IPS-NIHi11 (cell line): ENCODE data around the gene METTL16.

ENCODE experiments used
- DNase-seq: peaks from one replicate; pipeline ENCODE4 v3.0.0; 2012; ENCODE audit warnings: mixed read lengths, low spot score

METTL16 gene

DNA sequence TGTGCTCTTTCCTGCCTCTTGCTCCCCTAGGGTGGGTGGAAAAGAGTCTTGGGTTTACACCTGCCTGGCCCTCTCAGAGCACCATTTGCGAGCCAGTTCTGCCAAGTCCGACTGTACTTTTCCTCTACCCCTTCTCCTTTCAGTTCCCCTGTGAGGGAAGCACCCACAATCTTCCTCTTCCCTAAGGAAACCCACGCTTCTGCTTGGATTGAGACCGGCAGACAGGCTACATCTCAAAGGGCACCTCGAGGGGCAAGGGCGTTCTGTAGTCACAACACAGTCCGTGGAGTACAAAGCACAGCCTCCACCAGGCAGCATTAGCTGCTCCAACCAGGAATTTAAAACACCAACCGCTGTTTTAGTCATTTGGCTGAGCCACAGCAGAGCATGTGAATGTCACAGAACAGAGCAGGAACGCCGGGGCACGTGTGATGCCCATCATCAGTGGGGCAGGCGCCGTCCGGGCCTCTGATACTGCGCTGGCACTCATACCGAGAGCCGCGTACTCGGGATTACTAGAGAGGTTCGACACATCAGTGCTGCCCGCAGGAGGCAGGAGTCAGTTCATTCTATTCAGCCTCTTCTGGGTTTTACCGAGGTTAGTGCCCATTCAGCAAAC, 97.1 kb downstream of the METTL16 start:
- DNase-seq, result no peak

DNA sequence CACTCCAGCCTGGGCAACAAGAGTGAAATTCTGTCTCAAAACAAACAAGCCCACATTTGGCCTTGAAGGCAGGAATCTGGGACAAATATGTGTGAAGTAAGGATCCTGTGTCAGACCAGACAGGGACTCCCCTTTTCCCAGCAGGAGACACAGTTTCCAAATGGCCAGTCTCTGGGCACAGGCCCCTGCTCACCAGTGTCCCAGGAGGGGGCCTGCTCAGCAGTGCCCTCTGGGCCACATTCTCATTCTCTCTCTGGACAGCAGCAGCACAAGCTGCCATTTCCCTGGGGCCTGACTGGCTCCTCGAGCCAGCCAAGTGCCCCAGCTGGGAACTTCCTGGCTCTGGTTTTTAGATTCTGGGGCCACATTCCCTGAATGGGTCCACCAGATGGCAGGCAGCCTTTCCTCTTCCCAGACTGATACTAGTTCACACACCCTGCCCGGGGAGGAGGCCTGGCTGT, 99.1 kb downstream of the METTL16 start:
- peak; percentile 61 for DNase-seq

DNA sequence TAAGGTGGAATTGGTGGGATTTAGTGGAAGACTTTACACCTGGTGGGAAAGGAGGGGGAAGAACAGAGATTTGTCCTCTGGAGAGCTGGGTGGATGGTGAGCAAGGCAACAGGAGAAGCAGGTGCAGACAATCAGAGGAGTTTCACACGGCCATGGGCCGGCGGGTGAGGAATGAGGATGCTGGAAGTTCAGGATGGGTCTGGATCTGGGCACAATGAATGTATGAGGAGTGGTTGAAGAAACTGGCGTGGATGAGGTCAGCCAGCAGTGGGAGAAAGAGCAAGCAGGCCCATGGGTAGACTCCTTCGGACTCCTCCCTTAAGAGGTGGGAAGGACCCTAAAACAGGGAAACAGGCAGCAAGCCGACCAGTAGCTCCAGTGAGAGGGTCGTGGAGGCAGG, 100.7 kb downstream of the METTL16 start:
- DNase-seq, result no peak

DNA sequence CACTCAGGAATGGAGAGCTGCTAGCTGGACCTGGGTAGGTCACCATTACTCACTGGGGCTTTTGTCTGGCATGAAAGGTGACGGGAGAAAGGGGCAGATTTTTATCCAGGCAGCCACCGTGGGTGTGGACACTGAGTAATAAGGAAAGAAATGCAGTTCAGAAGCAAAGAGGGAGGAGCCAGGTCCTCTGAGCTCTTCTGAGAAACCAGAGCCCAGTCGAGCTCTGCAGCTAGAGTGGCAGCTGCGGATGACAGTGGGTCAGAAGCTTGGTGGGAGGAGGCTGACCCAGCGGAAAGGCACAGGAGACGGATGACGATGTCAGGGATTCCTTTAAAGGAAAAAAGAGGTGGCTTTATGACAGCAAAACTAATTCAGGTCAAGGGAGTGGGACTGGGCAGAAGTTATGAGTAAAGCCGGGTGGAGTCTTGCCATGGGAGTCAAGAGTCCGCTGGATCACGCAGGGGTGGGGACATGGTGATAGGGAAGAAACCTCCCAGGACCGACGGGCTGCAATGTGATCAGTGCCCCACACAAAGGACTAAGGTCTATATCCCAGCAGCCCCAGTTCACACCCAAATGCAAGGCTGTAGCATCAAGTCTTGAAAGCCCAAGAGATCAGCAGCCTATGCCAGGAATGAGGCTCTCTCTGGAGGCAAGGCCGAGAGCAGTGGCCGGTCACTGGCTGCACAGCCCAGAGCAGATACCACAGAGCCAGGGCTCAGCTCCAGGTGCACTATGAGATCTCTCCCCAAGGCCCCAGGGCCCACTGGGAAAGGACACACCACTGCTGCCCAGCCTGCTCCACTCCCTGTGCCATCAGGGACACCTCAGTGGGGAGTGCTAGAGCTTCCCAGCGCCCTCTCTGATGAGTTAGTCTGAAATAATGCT, 104.5 kb downstream of the METTL16 start:
- peak; percentile 23 for DNase-seq

DNA sequence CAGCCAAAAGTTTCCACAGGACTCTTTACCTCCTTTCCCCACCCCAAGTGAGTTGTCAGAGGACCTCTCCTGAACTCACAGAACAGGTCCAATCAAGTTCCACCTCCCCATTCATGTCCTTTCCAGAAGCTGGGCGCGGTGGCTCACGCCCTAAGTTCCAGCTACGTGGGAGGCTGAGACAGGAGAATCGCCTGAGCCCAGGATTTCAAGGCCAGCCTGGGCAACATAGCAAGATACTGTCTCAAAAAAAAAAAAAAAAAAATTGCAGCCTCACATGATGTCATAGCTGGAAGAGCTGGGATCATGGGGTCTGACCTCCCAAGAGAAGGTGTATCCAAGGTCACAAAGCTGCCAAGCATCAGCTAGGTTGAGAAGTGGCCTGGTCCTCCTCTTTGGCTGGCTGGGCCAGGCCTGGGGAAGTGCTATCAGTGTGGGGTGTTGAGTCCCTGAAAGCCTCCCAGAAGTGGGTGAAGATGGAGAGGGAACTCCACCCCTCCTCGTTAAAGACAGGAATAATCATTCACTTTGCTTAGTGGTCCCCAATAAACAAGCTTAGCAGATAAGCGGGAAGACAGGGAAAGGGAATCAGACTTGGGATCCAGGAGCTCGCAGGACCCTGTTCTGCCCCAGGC, 105.3 kb downstream of the METTL16 start:
- no peak for DNase-seq

DNA sequence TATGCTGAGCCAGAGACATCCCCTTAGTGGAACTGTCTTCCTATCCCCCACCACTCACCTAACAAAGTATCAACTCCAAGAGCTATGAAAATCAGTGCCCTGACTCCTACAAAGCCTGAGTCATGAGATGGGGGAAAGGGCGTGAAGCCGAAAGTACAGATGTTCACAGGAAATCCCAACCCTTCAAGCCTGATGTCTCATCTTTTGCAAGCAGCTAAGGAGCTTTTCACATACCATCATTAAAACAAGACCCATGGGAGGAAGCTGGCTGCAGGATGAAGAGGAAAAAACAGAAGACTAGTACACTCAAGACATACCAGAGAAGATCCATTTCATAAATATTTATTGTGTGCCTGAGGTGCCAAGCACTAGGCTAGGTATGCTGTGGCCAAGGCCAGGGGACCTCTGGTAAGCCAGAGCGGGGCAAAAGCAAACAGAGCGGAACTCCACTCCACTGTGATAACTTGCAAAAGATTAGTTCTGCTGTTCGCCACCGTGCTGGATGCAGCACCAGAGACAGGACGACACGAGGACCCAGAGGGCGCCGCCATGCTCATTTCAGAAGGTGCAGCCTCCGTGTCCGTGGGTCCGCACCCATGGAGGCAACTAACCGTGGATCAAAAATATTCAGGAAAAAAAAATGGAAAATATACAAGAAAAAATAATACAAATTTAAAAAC, 106.3 kb downstream of the METTL16 start:
- no peak for DNase-seq

DNA sequence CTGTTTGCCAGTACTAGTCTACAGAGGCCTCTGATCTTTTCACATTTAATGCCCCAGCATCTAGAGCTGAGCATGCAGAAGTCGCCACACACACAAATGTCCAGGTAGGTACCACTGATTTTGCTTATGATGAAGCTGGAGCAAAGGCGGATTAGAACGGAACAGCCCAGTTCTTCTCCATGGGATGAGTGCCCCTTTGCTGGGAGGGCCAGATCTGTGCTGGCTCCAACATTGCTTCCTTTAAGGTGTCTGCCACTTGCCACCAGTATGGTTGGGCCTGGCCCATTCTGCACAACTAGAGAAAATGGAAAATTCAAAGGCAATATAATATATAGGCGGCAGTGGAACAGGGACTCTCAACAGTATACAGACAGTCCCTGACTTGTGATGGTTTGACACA, 108.6 kb downstream of the METTL16 start:
- no peak for DNase-seq

DNA sequence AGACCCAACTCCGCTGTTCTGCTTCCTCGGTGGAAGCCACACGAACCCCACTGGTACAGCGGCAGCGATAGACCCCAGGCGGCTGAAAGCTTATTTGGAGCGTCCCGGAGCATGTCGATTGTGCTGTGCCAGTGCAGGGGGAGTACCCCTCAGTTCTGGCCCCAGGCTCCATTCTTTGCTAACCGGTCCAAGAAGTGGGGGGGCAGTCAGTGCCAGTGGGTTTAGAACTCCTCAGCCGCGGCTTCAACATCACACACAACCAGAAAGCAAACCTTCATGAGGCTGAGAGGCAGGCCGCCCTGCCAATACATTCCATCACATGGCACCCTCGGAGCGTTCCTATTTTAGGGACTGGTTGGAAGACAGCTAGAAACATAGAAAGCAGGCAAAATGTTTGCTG, 109.1 kb downstream of the METTL16 start:
- no peak for DNase-seq

DNA sequence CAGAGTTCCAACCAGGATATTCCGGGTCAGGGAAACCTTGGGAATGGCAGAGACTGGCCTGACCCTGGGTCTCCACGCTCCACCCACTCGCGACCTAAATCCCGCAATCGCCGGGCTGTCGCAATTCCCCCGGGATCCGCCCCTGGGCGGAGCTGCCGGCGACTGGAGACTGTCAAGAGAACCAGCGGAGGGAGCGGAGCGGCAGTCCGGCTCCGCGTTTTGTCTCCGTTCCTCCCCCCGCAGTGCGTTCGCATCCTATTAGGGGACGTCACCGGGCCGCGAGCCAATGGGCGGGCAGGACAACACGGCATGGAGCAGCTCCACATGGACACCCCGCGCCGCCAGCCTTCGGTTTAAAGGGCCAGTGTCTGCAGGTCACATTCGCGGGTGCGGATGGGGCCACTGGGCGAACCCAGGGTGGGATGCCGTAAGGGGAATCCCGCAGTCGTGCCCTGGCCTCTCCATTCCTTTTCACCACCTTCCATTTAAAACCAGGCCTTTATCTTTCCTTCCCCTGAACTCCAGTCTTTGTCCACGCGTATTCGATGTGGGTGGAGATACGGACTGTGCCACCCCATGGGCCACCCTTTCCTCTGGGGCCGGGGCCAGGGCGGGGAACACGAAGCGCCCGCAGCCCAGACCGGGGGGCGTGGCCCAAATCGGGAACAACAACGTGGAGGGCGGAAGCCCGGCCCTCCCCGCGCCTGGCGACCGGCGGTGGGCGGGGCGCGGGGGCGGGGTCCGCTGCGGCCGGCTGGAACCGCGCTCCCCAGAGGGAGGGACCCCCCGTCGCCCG, 110.1 kb downstream of the METTL16 start:
- peak; percentile 95 for DNase-seq

DNA sequence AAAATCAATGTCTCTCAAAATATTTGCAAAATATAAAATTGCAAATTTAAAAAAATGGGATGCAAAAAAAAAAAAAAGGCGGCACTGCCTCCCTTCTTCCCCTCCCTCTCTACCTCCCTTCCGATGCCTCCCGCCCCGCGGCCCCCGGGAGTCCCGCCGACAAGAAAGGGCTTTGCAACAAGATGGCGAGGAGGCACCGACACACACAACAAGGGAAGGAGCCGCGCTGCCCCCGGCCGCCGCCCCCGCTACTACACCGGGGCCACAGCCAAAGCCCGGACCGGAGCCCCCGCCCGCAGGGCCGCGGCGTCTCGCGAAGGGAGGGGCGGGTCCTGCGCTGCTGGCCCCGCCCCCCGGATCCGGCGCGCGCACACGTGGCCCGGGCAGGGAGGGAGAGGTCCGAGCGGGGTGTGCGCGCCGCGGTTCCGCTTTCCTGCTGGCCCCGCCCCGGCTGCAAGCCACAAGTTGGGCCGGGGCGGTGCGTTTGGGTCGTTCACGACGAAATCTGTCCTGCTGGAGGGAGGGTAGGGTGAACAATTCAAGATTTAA, 110.7 kb downstream of the METTL16 start, which contains the start of gene MNT:
MNT (minus strand) TSS at position 184 of the 549 bp plus-strand sequence. CDS start 348 bp downstream, outside the sequence.
- peak; percentile 81 for DNase-seq

DNA sequence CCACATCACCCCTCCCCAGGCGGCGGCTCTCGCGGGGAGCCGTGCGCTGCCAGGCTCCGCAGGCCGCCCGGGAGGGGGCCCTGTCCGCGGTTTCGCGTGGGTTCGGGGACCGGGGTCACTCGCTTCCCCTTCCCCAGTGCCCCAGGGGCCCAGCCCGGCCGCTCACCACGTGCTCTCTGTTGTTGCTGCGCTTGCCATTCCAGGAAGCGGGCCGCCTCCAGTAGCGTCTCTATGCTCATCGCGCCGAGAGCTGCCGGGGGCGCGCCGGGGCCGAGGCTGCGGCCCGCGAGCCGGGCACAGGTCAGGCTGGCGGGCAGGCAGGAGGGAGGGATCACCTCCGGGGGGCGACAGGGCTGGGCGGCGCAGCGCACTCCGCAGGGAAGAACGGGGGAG, 111.2 kb downstream of the METTL16 start:
- peak; percentile 34 for DNase-seq

DNA sequence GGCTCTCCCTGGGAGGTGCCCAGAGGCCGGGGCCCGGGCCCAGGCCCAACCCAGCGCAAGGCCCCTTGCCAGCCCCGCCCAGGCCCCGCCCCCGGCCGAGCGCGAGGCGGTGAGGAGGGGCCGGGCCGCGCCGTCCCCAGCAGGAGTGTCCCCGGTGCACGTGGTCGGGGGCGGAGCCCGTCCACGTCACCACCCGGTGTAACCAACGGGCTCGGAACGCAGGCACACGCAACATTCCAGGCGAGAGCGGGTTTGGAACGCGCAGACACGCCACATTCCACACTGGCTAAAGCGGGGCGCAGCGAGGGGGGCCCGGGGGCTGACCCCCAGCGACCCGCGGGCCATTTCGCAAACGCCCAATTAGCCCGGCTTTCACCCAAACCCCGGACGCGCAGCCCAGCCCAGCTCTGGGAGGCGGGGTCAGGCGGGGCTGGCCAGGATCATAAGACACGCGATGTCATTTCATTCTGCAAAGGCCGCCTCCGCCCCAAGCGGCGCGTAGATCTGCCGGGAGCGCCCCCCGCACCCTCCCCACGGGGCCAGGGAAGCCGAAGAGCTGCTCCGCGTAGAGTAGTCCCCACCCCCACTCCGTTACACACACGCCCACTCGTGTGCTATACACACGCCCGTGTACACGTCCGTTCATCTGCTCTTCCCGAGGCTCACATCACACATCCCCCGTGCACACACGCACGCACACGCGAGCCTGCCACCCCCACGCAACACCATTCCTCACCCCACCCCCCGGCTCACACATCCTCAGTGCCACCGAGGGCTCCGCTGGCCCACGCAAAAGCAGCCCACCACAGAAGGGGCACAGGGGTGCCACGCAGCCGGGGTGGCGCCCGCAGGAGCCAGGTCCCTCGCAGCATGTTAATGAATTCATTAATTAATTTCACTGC, 111.9 kb downstream of the METTL16 start:
- DNase-seq, result peak; percentile 80

DNA sequence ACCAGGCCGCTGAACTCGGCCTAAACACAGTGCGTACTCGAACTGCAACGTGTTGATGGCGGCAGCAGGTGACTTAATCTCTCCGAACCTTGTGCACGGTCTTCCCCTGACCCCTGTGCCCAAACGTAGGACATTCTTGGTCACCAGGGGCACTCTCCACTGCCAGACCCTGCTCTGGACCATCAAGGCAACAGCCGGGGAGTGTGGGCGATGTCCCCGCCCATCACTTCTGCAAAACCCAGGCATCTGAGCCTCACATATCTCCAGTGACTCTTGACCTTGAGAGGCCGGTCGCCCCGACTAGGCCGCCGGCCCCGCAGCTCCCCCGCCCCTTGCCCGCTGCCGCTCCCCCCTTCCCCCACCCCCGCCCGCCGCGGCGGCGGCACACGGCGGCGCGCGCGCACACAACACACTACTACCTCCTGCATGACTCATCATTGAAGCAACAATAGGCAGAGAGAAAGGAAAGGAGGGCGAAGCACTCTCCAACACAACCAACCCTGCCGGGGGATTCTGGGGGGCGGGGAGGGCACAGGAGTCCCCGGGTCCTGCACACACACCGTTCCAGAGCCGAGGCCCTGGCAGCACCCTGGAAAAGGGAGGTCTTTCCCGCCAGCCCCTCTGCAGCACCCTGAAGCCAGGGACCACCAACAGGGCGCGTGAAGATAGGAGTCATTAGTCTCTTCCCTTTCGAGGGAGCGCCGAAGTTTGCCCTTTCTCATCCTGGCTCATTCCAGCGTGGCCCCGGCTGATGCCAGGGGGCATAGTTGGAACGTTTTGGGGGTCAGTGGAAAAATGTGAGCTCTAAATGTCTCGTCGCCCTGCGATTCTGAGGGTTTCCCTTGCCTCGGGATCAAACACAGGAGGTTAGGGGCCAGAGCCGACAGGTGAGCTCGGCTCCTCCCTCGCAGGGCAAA, 112.8 kb downstream of the METTL16 start:
- peak; percentile 32 for DNase-seq

DNA sequence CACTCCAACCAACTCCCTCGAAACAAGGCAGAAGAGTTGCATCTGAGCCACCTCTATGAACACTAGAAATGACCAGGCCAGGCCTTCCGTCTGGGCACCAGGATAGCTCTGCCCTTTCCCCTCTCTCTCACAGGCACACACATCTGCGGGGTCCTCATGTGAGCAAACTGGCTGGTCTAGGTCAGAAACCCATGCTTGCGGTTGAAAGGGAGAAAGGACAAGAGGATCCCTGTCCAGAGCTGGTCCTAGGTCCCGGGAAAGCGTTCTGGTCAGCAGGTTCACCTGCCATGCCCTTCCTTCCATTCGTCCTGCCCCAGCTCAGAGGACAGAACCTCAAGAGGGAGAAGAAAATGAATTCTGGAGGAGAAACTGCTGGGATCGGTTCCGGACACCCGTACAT, 113.5 kb downstream of the METTL16 start:
- DNase-seq, result no peak

DNA sequence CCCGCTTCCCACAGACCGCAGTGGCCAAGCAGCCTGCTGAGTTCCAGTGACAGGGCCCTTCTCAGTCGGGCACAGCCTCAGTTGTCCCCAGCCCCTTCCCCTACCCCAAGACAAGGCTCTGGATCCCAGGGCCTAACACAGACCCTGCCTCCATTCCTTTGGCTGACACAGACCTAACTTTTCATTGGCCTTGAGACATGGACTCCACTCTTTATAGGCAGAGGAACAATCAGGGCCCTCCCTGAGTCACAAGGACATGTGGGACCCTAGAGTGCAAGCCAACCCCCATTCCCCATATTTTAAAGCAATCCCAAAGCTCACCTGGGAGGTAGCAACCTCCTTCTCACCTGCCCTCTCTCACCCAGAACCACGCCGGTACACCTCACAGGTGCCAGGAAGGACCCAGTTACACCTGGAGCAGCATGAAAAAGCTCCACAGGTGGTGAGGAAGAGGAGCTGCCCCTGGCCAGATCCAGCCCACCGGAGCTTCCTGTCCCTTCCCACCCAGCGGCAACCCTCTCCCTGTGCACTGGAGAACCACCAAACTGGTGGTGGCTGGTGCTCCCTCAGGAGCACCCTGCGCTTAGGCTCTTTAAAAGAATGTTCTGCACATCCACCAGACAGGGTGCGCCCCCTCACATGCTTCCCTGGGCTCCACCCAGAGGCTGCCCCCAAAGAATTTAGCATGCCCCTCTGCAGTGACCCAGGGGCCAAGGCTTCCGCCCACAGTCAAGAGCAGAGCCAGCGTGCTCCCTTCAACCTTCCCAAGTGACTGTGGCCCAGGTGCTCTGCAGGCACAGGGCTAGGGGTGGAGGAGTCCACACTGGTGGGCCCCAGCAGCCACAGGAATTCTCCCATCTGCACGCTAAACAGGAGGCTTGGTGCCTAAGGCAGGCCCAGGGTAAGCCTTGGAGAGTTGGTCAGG, 114.2 kb downstream of the METTL16 start:
- no peak for DNase-seq

DNA sequence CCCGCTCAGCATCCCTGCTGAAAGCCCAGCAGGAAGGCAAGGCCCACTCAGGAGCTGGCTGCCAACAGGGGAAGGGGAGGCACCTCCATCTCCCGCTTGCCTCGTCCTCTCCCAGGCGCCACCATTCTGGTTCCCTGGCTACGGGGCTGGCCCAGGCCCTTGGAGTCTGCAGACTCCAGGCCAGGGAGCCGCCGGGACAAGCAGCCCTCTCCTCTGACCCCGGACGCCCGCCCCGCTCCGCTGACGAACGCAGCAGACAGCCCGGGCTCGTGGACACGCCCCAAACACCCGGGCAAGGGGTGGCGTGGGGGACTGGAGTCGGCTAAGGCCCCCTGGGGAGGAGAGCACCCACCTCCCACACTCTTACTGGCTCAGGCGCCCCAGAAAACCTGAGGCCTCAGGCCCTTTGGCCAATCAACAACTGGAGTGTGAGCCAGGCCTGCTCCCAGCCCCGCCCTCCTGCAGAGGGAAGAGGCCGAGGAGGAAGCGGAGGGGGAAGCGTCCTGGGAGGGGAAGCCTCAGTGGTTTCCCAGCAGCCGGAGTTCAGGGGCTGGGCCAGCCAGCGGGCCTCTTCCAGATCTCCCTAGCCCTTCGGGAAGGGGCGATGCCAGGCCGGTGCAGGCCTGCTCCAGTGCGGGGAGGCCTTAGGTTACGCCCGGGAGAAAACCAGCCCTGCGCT, 115.0 kb downstream of the METTL16 start:
- peak; percentile 46 for DNase-seq

DNA sequence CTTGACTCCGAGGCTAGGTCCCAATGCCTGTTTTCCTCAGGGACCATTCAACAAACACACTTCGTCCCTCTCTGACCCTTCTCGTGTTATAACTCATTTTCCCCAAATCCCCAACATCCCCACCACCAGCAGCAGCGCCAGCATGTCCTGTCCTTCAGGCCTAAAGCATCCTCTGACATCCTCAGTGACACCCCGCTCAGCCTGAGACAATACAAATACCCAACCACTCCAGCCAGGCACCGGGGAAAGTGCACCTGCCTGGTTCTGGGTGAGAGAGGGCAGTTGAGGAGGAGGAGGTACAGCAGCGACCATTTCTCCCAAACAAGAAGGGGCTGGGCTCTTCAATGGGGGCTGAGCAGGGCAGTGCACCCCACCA, 115.5 kb downstream of the METTL16 start:
- DNase-seq, result no peak
